GM18499 (cell line): Measurements from ENCODE around the gene PPP4R1.

Source experiments
- ATAC-seq: cut with Tn5 transposase; IDR thresholded peaks from one replicate; pipeline ENCODE4 v1.9.1; 2021; ENCODE audit warnings: moderate number of reproducible peaks; ENCODE audit not compliant: insufficient read depth, unreplicated experiment

The PPP4R1 gene

GRCh38 chr18:9519399-9519798 lies 95.0 kb downstream of the PPP4R1 start:
- no peak for ATAC-seq

DNA sequence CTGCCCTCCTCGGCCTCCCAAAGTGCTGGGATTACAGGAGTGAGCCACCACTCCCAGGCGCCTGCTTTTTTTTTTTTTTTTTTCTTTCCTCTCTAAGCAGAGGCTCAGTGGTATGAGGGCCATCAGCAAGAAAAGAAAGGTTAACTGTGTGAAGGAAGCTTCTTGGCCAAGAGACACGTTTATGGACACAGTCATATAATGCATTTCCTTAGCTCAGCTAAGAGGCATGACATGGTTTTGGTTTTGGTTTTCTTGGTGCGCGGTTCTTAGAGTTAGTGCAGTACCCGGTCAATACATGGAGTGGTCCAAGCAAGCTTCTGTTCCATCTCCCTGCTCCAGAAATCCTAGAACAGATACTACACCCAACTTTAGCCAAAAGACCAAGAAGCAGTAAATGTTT lies 96.5 kb downstream of the PPP4R1 start:
- no peak for ATAC-seq

DNA sequence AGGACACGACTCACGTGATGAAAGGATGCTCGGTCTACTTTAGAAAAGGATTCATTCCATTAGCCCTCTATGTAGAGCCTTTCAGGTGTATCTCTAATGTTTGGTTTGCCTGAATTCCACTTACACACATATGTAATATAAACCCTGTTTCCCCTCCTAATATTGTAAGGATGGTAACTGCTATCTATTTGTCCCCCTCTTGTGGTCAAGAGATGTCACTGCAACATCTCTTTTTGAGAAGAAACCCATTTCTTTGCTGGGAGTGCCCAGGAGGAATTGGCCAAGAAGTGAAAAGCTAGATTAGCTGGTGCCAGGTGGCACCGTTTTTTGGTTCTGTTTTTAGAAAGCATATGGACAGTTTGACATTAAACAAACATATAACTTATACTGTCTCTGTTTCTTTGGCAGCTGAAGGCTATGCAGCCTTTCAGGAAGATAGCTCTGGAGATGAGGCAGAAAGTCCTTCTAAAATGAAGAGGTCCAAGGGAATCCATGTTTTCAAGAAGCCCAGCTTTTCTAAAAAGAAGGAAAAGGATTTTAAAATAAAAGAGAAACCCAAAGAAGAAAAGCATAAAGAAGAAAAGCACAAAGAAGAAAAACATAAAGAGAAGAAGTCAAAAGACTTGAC lies 97.8 kb downstream of the PPP4R1 start:
- ATAC-seq = no peak

GRCh38 chr18:9513971-9514512 lies 100.3 kb downstream of the PPP4R1 start:
- ATAC-seq = no peak

DNA sequence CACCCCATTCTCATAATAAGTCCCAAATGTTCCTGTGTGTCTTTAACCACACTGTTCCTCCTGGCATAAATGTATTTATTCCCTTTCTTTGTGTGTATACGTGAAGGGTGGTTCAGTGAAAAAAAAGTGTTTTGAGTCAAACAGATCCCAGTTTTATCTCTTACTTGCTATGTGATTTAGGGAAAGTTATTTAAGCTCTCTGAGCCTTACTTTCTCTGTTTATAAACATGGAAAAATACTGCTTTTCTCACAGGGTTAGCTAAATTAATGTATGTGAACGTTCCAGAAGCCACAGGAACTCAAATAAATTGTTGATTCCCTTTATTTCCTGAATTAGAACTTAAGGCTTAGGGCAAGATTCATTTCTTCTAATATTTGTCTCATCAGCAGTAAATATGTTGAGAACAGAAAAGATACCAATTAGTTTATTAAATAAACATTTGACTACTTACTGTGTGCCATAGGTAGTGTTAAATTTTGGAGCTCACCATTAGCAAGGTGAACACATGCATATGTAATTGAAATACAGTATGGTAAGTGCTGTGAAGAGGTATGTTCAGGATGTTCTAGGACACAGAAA lies 105.8 kb downstream of the PPP4R1 start:
- ATAC-seq = no peak

DNA sequence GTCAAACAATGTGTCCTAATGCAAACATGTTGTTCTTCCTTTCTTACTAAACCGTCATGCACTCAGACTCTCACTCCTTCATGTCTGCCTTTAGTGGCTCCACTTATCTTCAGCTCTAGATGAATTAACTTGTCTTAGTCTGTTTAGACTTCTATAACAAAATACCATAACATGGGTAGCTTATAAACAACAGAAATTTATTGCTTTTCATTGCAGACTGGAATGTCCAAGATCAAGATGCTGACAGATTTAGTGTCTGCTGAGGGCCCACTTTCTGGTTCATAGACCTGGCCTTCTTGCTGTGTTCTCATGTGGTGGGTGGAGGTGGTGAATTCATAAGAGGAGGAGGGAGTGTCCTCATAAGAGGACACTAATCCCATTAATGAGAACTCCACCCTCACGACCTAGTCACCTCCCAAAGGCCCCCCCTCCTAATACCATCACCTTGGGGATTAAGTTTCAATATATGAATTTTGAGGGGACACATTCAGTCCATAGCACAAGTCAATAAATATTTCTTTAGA lies 106.7 kb downstream of the PPP4R1 start:
- ATAC-seq = no peak

DNA sequence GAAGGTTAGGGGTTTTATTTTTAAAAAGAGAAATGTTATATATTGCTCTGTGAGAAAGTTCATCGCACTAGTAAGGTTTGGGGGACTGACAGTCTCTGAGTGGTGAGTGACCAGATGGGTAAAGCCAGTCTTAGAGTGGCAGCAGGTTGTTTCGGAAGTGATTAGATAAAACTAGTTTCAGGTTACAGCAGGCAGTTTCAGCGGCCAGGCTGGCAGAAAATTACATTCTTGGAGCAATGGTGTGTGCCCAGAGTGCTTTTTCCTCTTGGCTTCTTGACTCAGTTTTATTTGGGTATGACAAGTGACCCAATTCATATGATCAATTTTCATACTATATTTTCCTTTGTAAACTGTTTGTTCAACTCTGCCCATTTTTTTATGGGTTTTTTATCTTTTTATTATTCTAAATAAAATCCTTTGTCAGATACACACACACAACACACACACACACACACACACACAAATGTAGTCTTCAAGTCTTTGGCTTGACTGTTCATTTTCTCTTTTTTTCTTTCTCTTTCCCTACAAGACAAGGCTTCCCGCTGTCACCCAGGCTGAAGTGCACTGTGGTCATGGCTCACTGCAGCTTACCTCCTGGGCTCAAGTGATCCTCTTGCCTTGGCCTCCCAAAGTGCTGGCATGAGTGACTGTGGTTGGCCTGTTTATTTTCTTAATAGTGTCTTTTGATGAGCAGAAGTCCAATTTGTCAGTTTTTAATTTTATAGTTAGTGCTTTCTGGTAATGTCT lies 108.1 kb downstream of the PPP4R1 start:
- no peak for ATAC-seq
